ENCODE data around the gene SMARCA4.

The SMARCA4 gene

GRCh38 chr19:10960314-10961072, at the start of gene SMARCA4:
TSS of gene SMARCA4 (plus strand) at chr19:10961030. CDS start at chr19:10984152, 23,122 bp downstream.
- peak; percentile 99 for DNase-seq (ENCODE audit: low read depth)

- no peak for DNase-seq (ENCODE audit: low read depth)
Measured at GRCh38 chr19:10911579-10912363, 49.1 kb upstream of the SMARCA4 start.

- DNase-seq (ENCODE audit: low read depth): no peak
Measured at GRCh38 chr19:10912619-10913018, 48.2 kb upstream of the SMARCA4 start.

GRCh38 chr19:10913716-10914340, 47.0 kb upstream of the SMARCA4 start:
- no peak for DNase-seq (ENCODE audit: low read depth)

- DNase-seq (ENCODE audit: low read depth): no peak
Measured at GRCh38 chr19:10915130-10916091, 45.4 kb upstream of the SMARCA4 start.

- no peak for DNase-seq (ENCODE audit: low read depth)
Measured at GRCh38 chr19:10916602-10917001, 44.2 kb upstream of the SMARCA4 start.

- no peak for DNase-seq (ENCODE audit: low read depth)
Measured at GRCh38 chr19:10918359-10918758, 42.5 kb upstream of the SMARCA4 start.

- no peak for DNase-seq (ENCODE audit: low read depth)
Measured at GRCh38 chr19:10919352-10920287, 41.2 kb upstream of the SMARCA4 start.

- no peak for DNase-seq (ENCODE audit: low read depth)
Measured at GRCh38 chr19:10920288-10920655, 40.6 kb upstream of the SMARCA4 start.

GRCh38 chr19:10920781-10921180, 40.0 kb upstream of the SMARCA4 start:
- no peak for DNase-seq (ENCODE audit: low read depth)

- no peak for DNase-seq (ENCODE audit: low read depth)
Measured at GRCh38 chr19:10921199-10921909, 39.5 kb upstream of the SMARCA4 start.

GRCh38 chr19:10921910-10922637, 38.8 kb upstream of the SMARCA4 start:
- no peak for DNase-seq (ENCODE audit: low read depth)

- no peak for DNase-seq (ENCODE audit: low read depth)
Measured at GRCh38 chr19:10922638-10923014, 38.2 kb upstream of the SMARCA4 start.

GRCh38 chr19:10923260-10924112, 37.3 kb upstream of the SMARCA4 start:
- DNase-seq (ENCODE audit: low read depth): no peak

GRCh38 chr19:10924597-10924996, 36.2 kb upstream of the SMARCA4 start:
- no peak for DNase-seq (ENCODE audit: low read depth)

- DNase-seq (ENCODE audit: low read depth): no peak
Measured at GRCh38 chr19:10927730-10928562, 32.9 kb upstream of the SMARCA4 start.
